ENCODE results near the gene MPDZ.

GRCh38 chr9:13322828-13323550 is 43.5 kb upstream of the MPDZ start:
- TF ChIP-seq CTCF (IDR thresholded peaks at IDR 0.05; ENCODE audit: low read length) = no peak
- no peak for TF ChIP-seq EZH2 (IDR thresholded peaks at IDR 0.05; ENCODE audit: borderline replicate concordance, low read length)

All from OCI-LY1 (cell line).